CD4-positive, alpha-beta T cell treated with Interleukin-15 for 4 hours (primary cell): ENCODE measurements around the gene TTC7B.
"Not testable (repeated sequence)": the region's sequence is repeated elsewhere in the genome, so short reads cannot be mapped to it uniquely, and the experiment has no call there.

Experiments used
- DNase-seq: peaks from one replicate; pipeline ENCODE4 v3.0.0-alpha.2; 2020; ENCODE audit warnings: low spot score

TTC7B gene, protein sequence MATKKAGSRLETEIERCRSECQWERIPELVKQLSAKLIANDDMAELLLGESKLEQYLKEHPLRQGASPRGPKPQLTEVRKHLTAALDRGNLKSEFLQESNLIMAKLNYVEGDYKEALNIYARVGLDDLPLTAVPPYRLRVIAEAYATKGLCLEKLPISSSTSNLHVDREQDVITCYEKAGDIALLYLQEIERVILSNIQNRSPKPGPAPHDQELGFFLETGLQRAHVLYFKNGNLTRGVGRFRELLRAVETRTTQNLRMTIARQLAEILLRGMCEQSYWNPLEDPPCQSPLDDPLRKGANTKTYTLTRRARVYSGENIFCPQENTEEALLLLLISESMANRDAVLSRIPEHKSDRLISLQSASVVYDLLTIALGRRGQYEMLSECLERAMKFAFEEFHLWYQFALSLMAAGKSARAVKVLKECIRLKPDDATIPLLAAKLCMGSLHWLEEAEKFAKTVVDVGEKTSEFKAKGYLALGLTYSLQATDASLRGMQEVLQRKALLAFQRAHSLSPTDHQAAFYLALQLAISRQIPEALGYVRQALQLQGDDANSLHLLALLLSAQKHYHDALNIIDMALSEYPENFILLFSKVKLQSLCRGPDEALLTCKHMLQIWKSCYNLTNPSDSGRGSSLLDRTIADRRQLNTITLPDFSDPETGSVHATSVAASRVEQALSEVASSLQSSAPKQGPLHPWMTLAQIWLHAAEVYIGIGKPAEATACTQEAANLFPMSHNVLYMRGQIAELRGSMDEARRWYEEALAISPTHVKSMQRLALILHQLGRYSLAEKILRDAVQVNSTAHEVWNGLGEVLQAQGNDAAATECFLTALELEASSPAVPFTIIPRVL

GRCh38 chr14:90815822-90816662 lies at the start of gene TTC7B:
TTC7B (minus strand) TSS chr14:90816430; CDS start chr14:90816295, 135 bp downstream.
- DNase-seq, result peak; percentile 14

GRCh38 chr14:90864741-90865140 lies 48.5 kb upstream of the TTC7B start:
- no peak for DNase-seq

DNA sequence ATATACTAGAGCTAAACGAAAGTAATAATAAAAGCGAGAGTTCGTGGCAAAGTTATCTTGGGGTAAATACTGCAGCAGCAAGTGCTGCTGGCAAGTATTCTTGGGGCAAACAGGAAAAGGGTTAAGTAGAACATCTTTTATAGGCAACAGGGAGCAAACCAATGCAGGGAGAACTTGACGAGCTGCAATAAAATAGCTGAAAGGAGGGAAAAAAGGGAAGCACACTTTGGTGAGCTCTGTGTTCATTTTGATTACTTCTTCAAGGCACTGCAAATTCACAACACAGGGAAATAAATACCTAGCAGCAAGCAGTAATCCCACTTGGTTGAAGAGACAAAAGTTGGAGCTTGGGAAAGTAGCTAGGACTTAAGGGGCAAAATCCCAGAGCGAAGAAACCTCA lies 42.3 kb upstream of the TTC7B start:
- no peak for DNase-seq

DNA sequence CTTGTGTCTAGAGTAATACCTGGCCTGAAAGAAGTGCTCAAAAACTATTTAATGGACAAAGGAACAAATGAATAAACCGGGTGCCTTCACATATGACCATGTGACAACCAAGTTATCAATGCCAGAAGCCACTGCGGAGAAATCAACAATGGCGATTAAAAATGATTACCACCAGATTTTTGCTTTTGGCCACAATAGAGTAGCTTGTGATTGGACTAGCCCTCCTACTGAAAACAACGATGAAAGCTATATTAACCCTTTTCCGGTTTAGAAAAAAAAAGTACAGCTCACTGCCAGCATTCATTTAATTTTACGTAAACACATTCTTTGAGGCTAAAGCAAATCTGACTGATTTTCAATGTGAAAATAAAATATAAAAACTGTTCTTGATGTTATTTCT lies 41.6 kb upstream of the TTC7B start:
- DNase-seq, result no peak

- DNase-seq, result not testable (repeated sequence)
Observed at GRCh38 chr14:90856115-90856514, 39.9 kb upstream of the TTC7B start.

DNA sequence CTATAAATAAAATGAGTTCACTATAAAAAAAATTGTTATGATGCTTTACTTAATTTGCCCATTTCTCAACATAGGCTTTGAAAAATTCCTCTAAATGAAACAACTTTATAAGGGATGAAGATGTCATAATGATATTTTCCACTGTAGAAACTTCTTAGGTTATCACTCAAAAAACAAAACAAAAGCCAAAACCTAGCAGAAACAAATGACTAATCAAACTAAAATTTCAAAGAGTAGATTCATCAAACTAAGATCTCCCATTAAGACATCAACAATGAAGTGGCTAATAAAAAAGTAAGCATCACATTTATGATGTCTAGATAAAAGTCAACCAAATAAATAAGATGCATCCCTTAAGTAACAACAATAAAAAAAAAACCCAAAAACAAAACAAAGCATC lies 36.9 kb upstream of the TTC7B start:
- no peak for DNase-seq

GRCh38 chr14:90851327-90852036 lies 35.3 kb upstream of the TTC7B start:
- no peak for DNase-seq

DNA sequence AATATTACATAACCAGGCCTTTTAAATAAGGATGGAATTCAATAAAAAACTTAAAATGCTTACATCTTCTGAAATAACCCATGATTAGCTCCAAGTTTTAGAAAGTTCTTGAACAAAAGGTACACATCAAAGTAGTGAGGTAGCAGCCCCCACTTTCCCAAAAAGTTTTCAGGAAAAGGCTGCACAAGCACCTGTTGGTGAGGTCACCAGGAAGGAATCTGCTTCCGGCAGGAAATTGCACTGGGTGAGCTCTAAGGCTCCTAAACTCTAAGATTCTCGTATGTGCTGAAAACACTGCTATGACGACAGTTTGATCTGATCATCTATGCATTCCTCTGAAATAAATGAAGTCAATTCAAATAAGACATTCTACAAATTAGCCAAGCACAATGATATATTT lies 34.3 kb upstream of the TTC7B start:
- no peak for DNase-seq

- DNase-seq, result no peak
Observed at GRCh38 chr14:90849787-90850444, 33.7 kb upstream of the TTC7B start.

DNA sequence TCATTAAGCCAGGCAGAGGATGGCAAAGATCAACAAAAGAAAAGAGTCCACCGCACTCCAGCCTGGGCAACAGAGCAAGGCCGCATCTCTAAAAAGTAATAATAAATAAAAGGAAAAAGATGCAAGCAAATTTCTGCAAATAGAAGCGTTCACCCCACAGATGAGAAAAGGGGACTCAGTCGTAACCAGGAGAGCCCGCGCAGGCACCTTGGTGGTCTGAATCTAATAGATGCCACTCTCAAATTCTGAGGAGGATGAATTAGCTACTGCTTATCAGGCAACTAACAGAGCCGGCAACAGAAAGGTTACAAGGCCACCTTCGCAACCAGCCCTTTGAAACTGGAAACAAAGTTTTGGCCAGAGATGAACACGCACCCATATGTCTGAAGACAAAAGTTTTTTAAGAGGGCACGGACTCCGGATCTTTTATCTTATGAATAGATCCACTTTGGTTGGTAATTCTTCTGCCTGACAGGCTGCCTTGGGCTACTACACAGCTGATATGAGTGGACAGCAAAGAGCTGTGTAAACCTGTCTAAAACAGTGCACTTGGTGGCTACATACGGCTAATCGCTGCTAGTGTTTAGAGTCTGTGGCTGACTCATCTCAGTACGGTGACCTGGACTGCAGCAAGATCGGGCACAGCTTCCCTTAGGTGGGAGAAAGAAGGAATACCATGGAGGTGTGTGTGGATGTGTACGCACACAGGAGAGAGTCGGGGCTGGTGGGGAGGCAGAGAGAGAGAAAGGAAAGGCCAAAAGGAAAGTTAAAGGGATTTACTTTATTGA lies 32.9 kb upstream of the TTC7B start:
- no peak for DNase-seq

DNA sequence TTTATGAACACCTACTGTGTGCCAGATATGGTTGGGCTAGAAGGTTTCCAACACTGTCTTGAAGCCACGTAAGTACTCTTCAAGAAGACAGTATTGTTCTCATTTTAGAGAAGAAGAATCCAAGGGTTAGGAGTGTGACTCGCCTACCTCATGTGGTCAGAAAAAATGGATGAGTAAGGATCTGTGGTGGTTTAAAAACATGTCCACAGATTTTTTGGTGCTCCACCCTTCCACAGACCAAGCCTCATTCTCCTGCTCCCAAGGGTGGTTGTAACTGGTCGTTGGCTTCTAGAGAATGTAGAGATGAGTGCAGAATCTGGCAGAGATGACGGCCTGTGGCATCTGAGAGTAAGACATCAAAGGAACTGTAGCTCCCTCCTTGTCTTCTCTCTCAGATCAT lies 30.3 kb upstream of the TTC7B start:
- DNase-seq, result no peak

DNA sequence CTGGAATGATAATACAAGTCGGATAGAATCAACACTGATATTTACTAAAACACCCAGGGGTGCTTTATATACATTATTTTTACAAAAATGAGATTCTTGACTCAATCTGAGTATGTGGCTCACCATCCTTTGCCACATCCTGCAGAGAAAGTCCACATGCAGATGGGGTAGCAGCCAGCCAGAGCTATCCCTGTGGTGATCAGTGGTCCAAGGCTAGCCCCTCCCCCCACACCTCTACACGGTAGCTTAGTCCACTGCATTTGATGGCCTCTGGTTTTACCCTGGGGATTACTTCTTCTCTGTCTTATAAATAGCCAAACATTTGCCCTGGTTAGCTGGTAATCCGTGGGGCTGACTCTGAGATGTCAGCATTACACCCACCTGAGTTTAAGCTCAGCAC lies 28.1 kb upstream of the TTC7B start:
- no peak for DNase-seq

DNA sequence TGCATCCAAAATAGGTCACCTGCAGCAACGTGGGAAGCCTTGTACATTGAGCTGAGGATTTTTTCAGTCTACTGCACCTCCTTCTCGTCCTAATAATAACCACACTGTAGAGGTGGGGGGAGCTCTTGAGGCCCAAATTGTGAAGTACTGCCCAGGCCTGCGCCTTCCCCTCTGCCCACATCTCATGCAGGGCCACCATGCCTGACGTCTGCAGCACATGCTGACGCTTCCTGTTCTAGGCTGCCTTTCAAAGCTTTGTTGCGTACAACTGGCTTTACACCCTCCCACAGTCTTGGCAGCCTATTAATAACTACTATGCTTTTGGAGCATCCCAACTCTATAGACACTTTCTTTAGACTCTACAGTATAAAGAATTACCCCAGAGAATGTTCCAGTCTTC lies 26.5 kb upstream of the TTC7B start:
- no peak for DNase-seq

DNA sequence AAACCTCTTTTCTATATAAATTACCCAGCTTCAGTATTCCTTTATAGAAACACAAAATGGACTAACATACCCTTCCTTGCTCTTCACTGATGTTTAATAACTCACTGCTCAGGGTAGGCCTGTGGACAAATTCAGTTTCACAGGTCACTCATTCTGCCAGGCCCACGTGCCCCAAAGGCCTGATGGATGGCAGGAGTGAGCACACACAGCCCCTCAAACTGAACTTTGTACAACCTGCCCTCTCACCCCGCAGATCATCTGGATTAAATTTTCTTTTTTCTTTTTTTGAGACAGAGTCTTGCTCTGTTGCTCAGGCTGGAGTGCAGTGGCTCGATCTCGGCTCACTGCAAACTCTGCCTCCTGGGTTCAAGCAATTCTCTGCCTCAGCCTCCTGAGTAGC lies 24.4 kb upstream of the TTC7B start:
- not testable (repeated sequence) for DNase-seq

GRCh38 chr14:90839889-90840266 lies 23.6 kb upstream of the TTC7B start:
- no peak for DNase-seq

GRCh38 chr14:90839024-90839888 lies 23.0 kb upstream of the TTC7B start:
- DNase-seq, result no peak

GRCh38 chr14:90838531-90838930 lies 22.3 kb upstream of the TTC7B start:
- DNase-seq, result not testable (repeated sequence)

- DNase-seq, result no peak
Observed at GRCh38 chr14:90837355-90837754, 21.1 kb upstream of the TTC7B start.

DNA sequence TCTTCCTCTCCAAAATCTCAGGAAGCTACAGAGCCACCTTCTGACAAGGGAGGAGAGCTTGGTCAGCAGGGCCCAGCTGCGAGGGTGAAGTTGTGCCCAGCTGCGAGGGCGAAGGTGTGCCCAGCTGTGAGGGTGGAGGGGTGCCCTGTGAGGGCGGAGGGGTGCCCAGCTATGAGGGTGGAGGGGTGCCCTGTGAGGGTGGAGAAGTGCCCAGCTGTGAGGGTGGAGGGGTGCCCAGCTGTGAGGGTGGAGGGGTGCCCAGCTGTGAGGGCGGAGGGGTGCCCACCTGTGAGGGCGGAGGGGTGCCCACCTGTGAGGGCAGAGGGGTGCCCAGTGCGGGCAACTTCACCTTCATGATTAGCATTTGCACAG lies 20.4 kb upstream of the TTC7B start:
- no peak for DNase-seq
